Measurements from ENCODE around the gene ADAM12.

- no peak for TF ChIP-seq POLR2AphosphoS5 (IDR thresholded peaks at IDR 0.05; ENCODE audit: borderline replicate concordance, low read depth, low read length)
- no peak for TF ChIP-seq EZH2 (IDR thresholded peaks at IDR 0.05)
These were observed 142.8 kb downstream of the ADAM12 start for GRCh38 chr10:126245501-126245900.

All from SK-N-MC (cell line).